Adipose tissue (tissue), 3 donors: ENCODE data around the gene RTN4IP1. TPM values are rescaled to one million over a fixed set of nuclear protein-coding genes. Genes with fewer than 3 reads are reported as not detected.

Source experiments
- H3K27ac ChIP-seq: one replicate; pipeline ENCODE4 v1.5.1; 2013; ENCODE audit warnings: low read depth, low read length
- WGBS, 3 donors: extraction: QIAGEN DNeasy Blood & Tissue Kit; methylation state at CpG; one replicate each; pipeline ENCODE4 v1.1.7; 2013; 5-methylcytosine and 5-hydroxymethylcytosine counted together
- polyA plus RNA-seq, 3 donors: library from polyadenylated mRNA; stranded (reverse); fragments of 200-250 nt; gene quantifications; one replicate each; pipeline ENCODE4 v1.2.3, GENCODE V29; 2013
- donor health status: healthy with polysubstance abuse.
- donor health status: Bipolar disorder and iron deficiency.
- donor health status: healthy.

RTN4IP1 gene
- polyA plus RNA-seq, 3 donors = 2.3 to 5.7 (median 4.4) TPM

- 65 to 83% (median 81%) methylated on average over 1 of the region's 1 CpG for WGBS, 3 donors
- no peak overlapping the region for H3K27ac ChIP-seq
Observed at GRCh38 chr6:106534004-106534403, 95.3 kb downstream of the RTN4IP1 start.

GRCh38 chr6:106533054-106533453, 96.2 kb downstream of the RTN4IP1 start:
- no peak overlapping the region for H3K27ac ChIP-seq
- WGBS, 3 donors = 62 to 88% (median 78%) methylated on average over 5 of the region's 5 CpGs

- WGBS, 3 donors = 86 to 89% (median 88%) methylated on average over 1 of the region's 1 CpG
Observed at GRCh38 chr6:106530502-106530901, 98.8 kb downstream of the RTN4IP1 start.

GRCh38 chr6:106530026-106530425, 99.3 kb downstream of the RTN4IP1 start:
- 85 to 97% (median 94%) methylated on average over 1 of the region's 1 CpG for WGBS, 3 donors

More at GRCh38 chr6:106530502-106530901, 98.8 kb downstream of the RTN4IP1 start:
- no peak overlapping the region for H3K27ac ChIP-seq

GRCh38 chr6:106529438-106529837, 99.9 kb downstream of the RTN4IP1 start:
- WGBS, 3 donors = 88 to 94% (median 88%) methylated on average over 3 of the region's 3 CpGs
- no peak overlapping the region for H3K27ac ChIP-seq

More at GRCh38 chr6:106530026-106530425, 99.3 kb downstream of the RTN4IP1 start:
- H3K27ac ChIP-seq = no peak overlapping the region

- H3K27ac ChIP-seq = no peak overlapping the region
- 92 to 93% (median 92%) methylated on average over 2 of the region's 2 CpGs for WGBS, 3 donors
Observed at GRCh38 chr6:106528521-106528920, 100.8 kb downstream of the RTN4IP1 start.

GRCh38 chr6:106527979-106528378, 101.3 kb downstream of the RTN4IP1 start:
- H3K27ac ChIP-seq = no peak overlapping the region
- WGBS, 3 donors = 49 to 78% (median 59%) methylated on average over 3 of the region's 3 CpGs

GRCh38 chr6:106527117-106527516, 102.2 kb downstream of the RTN4IP1 start:
- no peak overlapping the region for H3K27ac ChIP-seq
- WGBS, 3 donors = 87 to 92% (median 88%) methylated on average over 2 of the region's 2 CpGs

GRCh38 chr6:106525882-106526275, 103.4 kb downstream of the RTN4IP1 start:
- WGBS, 3 donors = 66 to 73% (median 71%) methylated on average over 1 of the region's 1 CpG

GRCh38 chr6:106525107-106525881, 104.0 kb downstream of the RTN4IP1 start:
- no peak overlapping the region for H3K27ac ChIP-seq

More at GRCh38 chr6:106525882-106526275, 103.4 kb downstream of the RTN4IP1 start:
- H3K27ac ChIP-seq = no peak overlapping the region

GRCh38 chr6:106522562-106523250, 106.6 kb downstream of the RTN4IP1 start:
- H3K27ac ChIP-seq = no peak overlapping the region
- 58 to 85% (median 69%) methylated on average over 6 of the region's 6 CpGs for WGBS, 3 donors

More at GRCh38 chr6:106525107-106525881, 104.0 kb downstream of the RTN4IP1 start:
- 23 to 42% (median 35%) methylated on average over 7 of the region's 7 CpGs for WGBS, 3 donors

Other genes starting within 250 kb of the RTN4IP1 start
- 1 to 10 TPM; 4.3 to 6.7 (median 5.4) TPM for gene QRSL1, start 80 bp upstream of the RTN4IP1 start, polyA plus RNA-seq